HG02588 (cell line): ENCODE results near the gene EFCAB10.

Experiments
- ATAC-seq: cut with Tn5 transposase; IDR thresholded peaks from one replicate; pipeline ENCODE4 v1.9.1; 2021; ENCODE audit warnings: mild to moderate bottlenecking, moderate library complexity; ENCODE audit not compliant: unreplicated experiment

EFCAB10 gene, protein sequence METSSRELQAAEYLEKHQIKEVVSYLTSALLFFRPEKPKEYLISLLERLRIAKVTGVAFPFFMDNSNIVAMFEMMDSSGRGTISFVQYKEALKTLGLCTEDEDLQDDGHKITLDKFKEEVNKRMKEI

DNA sequence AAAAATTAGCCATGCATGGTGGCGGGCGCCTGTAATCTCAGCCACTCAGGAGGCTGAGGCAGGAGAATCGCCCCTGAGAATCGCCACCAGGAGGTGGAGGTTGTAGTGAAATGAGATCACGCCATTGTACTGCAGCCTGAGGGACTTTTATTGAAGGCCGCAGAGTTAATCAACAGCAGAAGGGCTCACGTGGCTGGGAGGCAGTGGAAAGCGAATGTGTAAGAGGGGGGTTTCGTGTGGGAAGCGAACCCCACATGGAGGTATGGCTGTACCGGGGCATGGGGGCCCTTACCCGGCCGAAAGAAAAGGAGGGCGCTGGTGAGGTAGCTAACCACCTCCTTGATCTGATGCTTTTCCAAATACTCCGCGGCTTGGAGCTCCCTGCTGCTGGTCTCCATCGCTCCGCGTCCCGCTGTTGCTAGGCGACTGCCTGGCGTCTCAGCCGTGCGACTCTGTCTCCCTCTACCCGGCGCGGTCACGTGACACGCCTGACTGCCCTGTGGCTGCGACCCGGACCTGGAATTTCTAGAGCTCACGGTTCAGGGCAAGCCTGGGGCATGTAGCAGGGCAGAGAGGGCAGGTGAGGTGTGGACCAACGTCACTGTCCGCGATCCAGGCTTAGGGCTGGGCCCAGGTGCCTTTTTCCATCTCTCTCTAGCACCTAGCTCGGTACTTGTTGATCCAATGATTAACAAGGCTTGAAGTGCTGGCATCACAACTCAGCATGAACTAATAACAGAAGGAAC is at the start of gene EFCAB10:
Gene EFCAB10, minus strand, starts transcription at position 428 of the 746 bp plus-strand sequence. Its CDS starts 30 bp downstream, at position 398.
- ATAC-seq, result peak; percentile 79

DNA sequence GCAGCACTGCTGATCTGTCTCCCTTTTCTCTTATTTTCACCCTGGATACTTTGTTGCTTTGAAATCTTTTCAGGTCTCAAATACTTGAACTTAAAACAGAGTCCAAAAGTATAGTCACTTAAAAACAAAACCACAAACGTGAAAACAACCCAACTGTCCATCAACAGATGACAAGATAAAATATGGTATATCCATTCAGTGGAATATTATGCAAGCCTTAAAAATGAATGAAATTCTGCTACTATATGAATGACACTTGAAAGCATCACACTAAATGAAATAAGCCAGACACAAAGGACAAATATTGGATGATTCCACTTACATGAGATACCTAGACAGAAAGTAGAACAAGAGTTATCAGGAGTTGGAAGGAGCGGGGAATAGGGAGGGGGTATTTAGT is 44.7 kb upstream of the EFCAB10 start:
- ATAC-seq, result no peak

DNA sequence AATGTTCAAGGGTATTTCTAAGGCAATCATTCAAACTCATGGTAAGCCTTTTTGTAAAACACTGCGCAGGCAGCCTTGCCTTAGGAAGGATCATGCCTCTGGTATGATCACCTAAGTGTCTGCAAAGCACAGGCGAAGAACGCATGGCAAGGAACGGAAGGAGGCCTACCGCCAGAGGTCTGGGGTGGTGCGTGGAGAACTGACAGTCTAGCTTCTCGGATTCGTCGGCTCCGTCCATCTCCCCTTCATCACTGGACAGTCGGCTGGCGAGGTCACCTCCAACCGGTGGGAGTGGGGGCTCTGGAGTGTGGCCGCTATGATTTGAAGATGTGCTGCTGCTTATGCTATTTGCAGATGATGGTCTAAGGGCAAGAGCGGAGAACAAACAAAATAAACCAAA is 42.6 kb upstream of the EFCAB10 start:
- ATAC-seq, result no peak

DNA sequence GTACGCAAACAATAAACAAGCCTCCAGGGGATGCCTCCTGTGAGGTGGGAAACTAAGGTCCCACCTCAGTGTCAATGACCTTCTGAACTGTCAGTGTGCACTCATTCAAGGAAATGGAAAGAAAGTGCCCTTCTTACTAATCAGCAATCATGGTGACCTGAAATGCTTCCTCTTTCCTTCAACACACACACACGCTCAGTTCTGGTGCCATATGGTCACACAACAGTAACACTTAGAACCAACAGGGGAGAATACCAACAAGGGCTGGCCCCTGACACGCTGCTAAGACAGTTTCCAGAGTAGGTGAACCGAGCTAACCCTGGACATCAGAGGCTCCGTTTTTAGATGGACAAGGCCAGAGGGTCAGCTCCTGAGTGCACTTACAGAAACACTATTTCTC is 42.1 kb upstream of the EFCAB10 start:
- no peak for ATAC-seq

DNA sequence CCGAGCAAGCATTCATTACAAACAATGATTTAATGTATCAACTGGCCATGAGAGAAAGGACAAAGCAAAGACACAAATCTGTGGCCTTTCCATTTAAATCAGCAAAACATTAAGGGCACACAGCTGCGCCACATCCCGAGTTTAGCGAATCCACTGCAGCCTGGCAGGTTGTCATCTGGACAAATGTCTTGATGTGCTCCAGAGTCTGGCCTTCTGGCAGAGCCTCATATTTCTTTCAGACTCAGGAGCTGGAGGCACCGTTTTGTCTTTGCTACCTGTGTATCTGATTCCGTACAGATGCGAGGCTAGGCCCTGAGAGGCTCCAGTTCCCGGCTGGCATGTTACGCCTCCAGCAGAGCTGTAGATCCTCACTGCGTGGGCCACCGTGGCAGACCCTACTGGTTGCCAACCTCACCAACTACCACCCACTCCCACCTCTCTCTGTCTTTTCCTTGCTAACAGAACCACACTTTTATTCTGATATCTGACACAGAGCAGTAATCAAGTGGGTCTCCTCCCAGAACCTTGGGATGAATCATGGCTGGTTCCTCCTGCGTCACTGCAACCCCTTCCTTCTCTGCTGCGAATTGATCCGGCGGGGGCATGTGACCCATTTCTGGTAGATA is 40.9 kb upstream of the EFCAB10 start:
- no peak for ATAC-seq

DNA sequence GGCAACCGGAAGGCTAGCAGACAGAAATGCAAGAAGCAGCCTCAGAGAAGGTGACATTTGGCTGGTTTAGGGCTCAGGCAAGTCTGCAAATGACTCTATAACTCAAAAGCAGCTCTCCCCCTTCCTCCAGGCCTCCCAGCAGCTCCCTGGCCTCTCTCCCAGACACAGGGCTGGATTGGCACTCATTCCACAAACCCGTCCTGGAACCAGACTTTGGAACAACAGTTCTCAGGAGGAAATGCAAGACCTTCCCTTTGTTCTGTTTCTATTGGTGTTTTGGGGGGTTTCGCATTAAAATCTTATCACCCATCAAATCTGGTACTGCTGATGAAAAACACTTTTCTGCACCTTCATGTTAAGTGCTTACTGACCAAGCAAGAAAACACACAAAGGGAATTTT is 40.3 kb upstream of the EFCAB10 start:
- ATAC-seq, result no peak

DNA sequence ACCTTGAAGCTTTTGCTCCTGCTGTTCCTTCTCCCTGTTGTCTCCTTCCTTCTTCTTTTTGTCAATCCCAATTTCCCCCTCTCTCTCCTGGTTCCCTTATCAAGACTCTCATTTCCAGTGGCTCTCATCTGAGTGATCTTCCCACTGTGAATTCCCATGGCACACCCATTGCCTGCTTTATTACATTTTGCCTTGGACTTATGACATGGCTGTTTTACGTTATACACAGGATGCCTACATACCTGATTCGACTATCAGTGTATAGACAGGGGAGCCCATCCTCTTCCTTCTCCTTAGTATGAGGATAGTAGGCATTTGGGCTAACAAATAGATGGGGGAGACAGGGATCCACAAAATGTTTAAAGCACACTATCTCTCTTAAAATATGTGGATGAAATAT is 39.9 kb upstream of the EFCAB10 start:
- ATAC-seq, result no peak

DNA sequence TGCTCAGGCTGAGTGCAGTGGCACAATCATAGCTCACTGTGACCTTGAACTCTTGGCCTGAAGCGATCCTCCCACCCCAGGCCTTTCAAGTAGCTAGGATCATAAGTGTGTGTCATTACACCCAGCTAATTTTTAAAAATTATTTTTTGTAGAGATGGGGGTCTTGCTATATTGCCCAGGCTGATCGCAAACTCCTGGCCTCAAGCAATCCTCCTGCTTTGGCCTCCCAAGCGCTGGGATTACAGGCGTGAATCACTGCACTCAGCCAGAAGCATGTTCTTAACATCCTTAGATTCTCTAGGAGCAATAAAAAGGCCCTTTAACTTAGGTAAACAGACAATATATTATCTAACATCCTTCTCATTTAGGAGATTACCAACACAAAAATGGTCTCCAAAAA is 38.3 kb upstream of the EFCAB10 start:
- no peak for ATAC-seq

DNA sequence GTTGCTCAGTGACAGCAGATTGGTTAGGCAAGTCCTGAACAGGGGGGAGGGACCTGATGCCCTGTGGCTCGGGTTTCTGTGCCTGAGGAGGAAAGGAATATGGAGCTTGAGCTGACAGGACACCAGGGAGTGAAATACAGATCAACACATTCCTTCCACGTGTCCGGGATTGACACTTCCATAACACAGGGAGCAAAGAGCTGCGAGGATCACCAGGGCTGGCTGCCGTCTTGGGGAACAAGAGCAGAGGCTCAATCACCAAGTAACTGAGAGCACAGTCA is 36.7 kb upstream of the EFCAB10 start:
- no peak for ATAC-seq

DNA sequence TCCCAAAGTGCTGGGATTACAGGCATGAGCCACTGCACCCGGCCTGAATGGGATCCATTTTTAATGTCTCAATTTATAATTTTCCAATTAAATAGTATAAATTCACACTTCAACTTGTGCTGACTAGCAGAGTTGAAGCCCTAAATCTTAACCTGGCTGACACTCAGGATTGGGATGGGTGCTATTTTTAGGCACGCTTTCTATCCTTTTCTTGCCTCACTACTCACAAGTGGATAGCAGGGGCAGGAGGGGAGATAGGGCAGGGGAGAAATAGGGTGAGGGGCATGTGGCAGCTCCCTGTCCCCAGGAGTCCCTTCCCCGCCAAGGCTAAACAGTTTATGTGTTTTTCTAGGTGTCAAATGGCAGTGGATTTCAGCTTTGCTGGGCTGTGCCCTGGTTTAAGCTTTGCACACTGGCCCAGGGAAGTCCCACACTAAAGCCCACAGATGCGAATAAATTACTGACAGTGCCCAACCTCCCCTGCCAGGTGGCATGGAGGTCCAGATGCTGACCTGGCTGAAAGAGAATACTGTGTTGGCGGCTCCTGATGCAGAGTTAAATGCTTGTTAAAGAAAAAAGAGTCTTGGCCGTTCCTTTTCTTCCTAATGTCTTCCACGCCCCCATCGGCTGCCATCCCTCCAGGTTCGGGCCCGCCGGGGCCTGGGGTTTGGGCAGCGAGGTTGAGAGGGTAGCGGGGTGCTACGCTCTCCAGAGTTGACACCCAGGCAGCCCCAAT is 36.2 kb upstream of the EFCAB10 start:
- ATAC-seq, result no peak

DNA sequence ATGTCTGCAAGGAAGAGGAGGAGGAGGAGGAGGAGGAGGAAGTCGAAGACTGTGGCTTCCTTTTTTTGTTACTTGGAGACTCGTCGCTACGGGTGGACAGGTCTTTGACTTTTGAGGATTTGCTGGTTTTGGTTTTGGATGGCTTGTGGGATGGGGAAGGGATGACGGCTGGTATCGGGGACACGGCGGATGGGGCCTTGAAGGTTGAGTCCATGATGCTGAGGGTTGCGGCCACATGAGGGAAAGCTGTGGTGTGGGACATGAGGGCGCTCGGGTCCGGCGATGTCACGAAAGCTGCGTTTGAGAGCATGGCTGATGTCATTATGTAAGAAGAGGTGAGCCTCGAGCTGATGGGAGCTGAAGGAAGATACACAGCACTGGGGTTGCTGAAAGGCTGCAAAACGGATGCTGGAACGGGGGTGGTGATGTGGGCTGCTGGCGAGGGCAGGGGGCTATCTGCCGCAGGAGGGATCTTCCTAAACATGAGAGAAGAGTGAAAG is 33.1 kb upstream of the EFCAB10 start:
- ATAC-seq, result no peak

DNA sequence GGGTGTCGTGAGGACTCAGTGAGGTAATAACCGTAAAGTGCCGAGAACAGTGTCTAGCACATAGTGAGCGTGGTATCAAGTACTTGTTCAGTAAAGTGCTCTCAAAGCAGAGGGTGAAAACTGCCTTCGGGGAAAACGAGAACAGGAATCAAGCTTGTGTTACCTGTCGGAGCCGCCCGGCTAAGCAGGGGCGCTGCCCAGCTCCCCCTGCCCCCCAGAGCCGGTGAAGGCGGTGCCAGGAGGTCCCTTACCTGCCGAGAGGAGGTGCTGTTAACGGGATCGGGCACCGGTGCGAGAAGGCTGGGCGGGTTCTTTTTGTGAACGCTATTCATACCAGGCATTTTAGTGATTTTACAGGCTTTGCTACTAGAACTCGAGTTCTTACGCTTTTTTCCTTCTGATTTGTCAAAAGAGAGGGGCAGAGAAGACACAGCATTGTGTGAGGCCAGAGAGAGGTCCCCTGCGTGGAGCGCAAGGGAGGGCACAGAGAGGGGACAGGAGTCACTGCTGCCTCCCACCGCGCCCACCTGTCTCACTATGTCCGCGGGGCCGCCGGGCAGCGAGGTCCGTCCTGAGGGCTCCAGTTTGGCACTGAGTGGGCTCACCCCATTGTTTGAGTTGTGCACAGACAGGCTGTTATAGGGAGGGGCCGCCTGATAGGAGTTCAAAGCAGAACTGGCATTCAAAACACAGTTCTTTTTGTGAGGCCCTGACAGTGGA is 32.5 kb upstream of the EFCAB10 start:
- no peak for ATAC-seq

DNA sequence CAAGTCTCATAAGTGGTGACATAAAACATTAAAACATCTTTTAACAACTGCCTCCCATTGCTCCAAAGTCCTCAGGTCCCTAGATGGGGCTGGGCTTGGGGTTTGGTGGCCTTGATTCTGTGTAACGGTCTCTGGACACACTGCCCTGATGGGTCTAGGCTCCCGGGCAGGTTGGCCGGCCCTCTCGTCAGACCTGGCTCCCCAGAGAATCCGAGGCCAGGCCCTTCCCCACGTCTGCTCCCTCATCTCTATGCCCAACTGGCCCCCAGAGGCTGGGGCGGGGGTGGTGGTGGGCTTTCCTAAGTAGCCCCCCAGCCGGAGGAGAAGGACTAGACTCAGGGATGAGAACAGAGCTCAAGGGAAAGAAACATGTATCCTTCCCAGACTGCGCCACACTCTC is 31.5 kb upstream of the EFCAB10 start:
- ATAC-seq, result no peak

DNA sequence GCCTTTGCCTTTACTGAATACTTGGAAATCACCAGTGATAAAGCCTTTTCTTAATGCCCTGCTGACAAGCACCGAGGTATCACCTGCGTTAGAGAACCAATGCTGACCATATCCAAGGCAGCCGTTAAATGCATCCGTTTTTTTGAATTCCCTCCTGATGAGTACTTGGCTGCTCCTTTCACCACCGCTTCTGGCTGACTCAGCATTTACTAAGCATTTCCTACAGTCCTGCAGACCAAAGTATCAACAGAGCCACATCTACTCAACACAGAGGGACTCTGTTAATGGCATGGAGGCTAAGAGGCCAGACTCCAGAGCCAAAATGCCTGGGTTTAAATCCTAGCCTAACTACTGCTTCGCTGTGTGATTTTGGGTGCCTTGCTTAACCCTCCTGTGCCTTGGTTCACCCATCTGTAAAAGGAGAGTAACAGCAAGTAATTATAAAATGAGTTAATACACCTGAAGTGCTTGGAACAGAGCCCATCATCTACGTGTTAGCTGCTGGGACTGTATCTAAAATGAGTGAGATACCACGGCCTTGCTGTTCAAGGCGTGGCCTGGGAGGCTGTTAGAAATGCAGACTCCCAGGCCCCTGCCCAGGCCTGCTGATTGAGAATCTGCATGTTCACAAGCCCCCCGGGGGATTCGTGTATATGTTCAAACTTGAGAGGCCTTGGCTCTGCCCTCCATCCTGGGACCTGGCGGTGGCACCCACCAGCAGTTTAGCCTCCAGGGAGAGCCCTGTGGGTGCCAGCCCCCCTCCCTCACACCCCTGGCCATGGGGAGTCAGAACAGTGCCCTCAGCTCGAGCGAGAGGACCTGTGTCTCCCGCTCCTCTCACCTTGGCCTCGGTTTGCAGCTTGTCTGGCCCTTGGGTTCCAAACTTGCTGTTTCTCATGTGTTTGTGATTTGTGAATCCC is 30.8 kb upstream of the EFCAB10 start:
- ATAC-seq, result no peak

DNA sequence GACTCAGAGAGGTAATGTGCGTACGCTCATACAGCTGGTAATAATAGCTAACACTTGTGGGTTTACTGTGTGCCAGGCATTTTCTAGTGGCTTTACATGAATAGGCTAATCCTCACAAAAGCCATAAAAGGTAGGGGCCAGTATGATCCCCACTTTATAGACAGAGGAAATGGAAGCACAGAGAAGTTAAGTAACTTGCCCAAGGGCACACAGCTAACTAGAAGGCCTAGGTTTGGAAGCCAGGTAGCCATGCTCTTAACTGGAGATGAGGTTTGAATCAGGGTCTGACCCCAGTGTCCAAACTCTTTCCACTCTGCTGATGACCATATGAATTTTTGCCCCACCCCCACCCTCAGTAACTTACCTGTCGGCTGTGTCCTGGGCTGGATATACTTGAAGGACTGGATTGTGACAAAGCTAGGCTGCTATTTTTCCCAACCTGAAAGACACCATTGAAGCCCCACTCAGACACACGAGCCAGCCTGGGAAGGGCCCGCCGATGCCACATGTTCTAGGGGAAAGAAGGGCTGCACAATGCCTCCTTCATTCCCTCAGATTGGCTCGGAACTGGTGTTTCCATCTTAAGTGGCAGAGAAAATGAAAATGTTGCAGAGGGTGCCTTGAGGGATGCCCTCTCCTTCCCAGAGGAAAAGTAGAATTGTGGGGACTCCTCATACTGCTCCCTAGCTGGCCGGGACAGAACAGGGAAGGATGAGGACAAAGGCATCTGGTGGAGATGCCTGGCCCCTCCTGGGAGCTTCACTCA is 29.1 kb upstream of the EFCAB10 start:
- no peak for ATAC-seq

DNA sequence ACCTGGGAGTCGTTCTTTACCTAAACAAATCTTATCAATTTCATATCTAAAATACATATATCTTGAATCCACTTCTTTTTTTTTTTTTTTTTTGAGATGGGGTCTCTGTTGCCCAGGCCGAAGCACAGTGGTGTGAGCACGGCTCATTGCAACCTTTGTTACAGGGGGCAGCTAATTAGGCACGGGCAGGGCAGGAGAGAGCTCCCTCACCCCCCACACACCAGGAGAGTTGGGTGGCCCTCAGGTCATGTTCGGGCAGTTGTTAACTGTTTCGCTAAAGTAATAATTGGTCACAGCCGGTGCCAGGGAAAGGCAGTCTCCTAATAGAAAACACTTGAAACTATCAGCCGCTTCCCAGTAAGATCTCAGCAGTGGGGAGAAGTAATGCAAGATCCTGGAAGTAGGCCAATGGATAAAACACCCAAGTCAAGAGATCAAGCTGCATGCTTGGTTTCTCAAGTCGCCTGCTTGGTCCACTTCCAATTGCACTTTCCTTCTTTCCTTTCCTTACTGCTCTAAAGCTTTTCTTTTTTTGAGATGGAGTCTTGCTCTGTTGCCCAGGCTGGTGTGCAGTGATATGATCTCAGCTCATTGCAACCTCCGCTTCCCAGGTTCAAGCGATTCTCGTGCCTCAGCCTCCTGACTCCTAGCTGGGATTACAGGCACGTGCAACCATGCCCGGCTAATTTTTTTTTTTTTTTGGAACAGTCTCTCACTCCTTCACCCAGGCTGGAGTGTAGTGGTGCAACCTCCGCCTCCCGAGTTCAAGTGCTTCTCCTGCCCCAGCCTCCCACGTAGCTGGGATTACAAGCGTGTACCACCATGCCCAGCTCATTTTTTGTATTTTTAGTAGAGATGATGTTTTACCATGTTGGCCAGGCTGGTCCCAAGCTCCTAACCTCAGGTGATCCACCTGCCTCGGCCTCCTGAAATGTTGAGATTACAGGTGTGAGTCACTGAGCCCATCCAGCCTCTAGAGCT is 21.3 kb upstream of the EFCAB10 start:
- no peak for ATAC-seq

DNA sequence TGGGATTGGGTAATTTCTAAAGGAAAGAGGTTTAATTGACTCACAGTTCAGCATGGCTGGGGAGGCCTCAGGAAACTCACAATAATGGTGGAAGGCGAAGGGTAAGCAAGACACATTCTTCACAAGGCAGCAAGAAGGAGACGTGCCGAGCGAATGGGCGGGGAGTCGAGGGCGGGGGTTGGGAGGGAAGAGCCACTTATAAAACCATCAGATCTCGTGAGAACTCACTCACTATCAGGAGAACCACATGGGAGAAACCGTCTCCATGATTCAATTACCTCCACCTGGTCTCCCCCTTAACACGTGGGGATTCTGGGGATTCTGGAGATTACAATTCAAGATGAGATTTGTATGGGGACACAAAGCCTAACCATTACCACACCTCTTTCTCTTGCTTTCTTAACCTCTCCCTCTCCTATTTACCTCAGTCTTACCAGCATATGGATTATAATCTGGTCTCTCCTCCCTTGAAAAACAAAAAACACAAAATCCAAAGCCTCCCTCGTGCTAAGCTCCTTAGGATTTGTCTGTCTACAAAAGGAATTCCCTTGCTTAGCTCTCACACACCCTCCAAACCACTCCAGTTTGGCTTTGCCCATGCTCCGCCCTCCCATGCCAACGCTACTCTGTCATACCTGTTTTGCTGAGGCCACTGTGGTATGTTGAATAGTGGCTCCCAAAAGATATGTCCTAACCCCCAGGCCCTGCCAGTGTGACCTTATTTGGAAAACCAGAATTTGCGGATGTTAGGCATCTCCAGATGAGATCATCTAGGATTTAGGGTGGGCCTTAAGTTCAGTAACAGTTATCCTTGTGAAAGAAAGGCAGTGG is 19.6 kb upstream of the EFCAB10 start:
- no peak for ATAC-seq
